GM20000 (cell line): ENCODE data around the gene SLAIN1.

Experiments used
- DNase-seq: peaks from one replicate; pipeline ENCODE4 v3.0.0; 2012; ENCODE audit warnings: low spot score
- CTCF ChIP-seq: IDR thresholded peaks from 2 replicates; pipeline ENCODE4 v1.5.1; 2012; ENCODE audit warnings: mild to moderate bottlenecking, control low read depth; ENCODE audit errors: extremely low read depth, missing control alignments

Gene SLAIN1

GRCh38 chr13:77716692-77717091 lies 19.2 kb downstream of the SLAIN1 start:
- no peak for TF ChIP-seq CTCF
- no peak for DNase-seq

- DNase-seq: no peak
- no peak for TF ChIP-seq CTCF
Observed at GRCh38 chr13:77717508-77717907, 20.0 kb downstream of the SLAIN1 start.

- peak; percentile 30 for DNase-seq
- TF ChIP-seq CTCF: no peak
Observed at GRCh38 chr13:77719128-77719527, 21.6 kb downstream of the SLAIN1 start.

GRCh38 chr13:77720988-77721387 lies 23.5 kb downstream of the SLAIN1 start:
- no peak for TF ChIP-seq CTCF
- DNase-seq: no peak

- no peak for TF ChIP-seq CTCF
- no peak for DNase-seq
Observed at GRCh38 chr13:77724092-77724491, 26.6 kb downstream of the SLAIN1 start.

- no peak for TF ChIP-seq CTCF
- no peak for DNase-seq
Observed at GRCh38 chr13:77725071-77725470, 27.6 kb downstream of the SLAIN1 start.

- DNase-seq: no peak
- TF ChIP-seq CTCF: no peak
Observed at GRCh38 chr13:77728265-77729125, 31.0 kb downstream of the SLAIN1 start.
